GM21360 (cell line): Measurements from ENCODE around the gene FLRT1.

Experiments used
- ATAC-seq: cut with Tn5 transposase; IDR thresholded peaks from one replicate; pipeline ENCODE4 v1.9.1; 2021; ENCODE audit warnings: mild to moderate bottlenecking, moderate library complexity; ENCODE audit not compliant: unreplicated experiment

The FLRT1 gene, protein sequence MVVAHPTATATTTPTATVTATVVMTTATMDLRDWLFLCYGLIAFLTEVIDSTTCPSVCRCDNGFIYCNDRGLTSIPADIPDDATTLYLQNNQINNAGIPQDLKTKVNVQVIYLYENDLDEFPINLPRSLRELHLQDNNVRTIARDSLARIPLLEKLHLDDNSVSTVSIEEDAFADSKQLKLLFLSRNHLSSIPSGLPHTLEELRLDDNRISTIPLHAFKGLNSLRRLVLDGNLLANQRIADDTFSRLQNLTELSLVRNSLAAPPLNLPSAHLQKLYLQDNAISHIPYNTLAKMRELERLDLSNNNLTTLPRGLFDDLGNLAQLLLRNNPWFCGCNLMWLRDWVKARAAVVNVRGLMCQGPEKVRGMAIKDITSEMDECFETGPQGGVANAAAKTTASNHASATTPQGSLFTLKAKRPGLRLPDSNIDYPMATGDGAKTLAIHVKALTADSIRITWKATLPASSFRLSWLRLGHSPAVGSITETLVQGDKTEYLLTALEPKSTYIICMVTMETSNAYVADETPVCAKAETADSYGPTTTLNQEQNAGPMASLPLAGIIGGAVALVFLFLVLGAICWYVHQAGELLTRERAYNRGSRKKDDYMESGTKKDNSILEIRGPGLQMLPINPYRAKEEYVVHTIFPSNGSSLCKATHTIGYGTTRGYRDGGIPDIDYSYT

DNA sequence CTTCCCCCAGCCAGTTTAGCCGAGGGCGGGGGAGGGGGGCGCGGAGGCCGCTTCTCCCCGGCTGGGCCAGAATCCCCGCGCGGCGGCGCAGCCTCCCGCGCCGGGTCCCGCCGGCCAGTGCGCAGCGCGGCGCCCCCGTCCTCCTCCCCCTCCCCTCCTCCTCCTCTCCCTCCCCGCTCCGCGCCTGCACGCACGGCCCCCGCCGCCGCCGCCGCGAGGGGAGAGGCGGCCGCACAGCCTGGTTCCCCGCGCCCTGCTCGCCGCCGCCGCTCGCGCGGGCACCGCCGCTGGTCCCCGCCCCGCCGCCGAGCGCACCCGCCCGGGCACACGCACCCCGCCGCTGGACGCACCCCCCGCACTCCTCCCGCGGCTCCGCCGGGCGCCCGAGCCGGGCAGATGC lies at the start of gene FLRT1:
Gene FLRT1, plus strand, starts transcription at position 356 of the 400 bp plus-strand sequence. CDS start 80,337 bp downstream, outside the sequence.
- no peak for ATAC-seq

DNA sequence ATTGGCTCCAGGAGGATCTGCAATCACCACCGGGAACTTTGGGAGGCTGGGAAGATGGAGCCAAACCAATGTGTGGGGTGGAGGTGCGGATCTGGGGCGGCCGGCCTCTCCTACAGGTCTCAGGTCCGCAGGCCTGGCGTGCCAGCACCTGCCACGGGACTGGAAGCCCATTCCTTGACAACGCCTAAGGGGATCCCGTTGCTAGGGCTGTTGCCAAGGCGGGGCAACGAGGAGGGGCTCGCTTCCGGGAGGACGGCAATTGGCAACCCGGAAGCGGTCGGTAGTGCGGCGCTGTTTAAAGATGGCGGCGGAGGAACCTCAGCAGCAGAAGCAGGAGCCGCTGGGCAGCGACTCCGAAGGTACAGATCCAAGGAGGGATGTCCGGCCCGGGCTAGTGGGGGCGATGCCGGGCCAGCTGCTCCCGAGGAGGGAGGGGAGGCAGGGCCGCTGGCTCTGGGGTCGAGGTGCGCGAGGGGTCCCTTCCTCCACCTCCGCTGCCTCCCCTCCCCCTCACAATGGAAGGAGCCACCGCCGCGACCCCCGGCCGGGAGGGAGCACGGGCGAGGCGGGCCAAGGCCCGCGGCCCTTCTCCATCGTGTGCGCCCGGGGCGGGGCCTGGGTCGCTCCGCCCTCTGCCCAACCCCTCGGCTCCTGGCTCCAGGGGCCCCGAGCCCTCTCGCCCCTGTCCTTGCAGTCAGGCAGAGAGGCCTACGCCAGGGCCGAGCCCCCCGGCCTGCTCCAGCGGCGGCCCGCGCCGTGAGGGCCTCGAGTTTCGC lies 49.4 kb upstream of the FLRT1 start, which contains the start of gene OTUB1:
Gene OTUB1, plus strand, starts transcription at position 283 of the 776 bp plus-strand sequence. Its CDS starts 19 bp downstream, at position 302.
- peak; percentile 70 for ATAC-seq

DNA sequence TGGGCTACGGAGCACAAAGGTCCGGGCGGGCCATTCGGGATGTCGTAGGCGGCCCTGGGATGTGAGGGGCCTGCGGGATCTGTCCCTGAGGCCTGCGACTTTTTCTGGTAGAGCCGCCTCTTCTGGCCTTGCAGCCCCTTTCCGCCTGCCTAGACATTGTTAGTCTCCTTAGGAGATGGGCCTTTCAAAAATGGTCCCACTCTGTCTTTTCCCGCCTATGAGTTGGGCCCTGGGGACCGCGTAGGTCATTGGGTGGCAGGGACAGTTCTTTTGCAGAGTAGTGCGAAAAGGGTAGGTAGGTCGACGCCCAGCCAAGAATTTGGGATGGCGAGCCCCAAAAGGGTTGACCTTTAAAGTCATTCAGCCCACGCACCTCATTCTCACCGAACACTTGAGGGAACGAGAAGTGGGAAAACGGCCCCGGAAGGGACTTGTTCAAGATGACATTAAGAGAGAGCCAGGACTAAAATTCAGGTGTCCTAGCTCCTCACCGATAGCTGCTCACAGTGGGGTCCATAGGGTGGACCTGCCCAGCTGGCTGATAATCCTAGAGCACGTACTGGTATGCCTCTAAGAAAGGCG lies 48.7 kb upstream of the FLRT1 start:
- no peak for ATAC-seq

DNA sequence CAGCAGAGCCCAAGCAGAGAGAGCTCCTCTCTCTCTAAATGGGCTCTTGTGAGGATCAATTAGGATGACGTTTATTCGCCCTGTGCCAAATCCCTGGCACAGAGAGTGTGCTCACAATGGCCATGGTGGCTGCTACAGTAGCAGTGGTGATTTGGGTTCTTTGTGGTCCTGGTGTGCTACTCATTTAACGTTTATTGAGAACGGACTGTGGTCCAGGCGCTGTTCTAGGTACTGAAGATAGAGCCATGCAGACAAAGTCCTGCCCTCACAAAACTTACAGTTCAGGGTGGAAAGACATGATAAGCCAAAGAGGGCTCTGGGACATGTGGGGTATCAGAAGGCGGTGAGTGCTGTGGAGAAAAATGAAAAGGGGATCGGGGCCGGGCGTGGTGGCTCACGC lies 44.2 kb upstream of the FLRT1 start:
- no peak for ATAC-seq

DNA sequence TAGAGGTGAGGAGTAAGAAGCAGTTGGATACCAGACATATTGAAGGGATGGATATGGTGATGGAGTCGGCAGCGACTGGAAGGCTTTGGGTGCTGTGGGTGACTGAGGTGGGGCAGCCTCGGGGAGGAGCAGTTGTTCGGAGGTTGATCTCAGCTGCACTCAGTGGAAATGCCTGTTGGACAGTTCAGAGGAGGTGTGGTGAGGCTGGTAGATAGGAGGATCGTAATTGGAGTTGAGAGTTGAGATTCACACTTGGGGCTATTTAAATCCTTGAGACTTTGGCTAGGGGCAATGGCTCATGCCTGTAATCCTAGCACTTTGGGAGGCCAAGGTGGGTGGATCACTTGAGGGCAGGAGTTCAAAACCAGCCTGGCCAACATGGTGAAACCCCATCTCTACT lies 42.6 kb upstream of the FLRT1 start:
- ATAC-seq = no peak

DNA sequence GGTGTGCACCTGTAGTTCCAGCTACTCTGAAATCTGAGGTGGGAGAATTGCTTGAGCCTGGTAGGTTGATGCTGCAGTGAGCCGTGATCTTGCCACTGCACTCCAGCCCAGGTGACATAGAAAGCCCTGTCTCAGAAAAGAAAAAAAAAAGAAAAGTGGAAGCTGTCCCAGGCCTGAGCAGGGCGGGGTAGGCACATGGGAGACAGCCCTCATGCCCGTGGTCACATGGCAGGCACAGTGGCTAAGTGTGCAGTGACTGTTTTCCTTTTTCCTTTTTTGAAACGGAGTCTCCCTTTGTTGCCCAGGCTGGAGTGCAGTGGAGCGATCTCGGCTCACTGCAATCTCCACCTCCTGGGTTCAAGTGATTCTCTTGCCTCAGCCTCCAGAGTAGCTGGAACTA lies 41.7 kb upstream of the FLRT1 start:
- no peak for ATAC-seq

DNA sequence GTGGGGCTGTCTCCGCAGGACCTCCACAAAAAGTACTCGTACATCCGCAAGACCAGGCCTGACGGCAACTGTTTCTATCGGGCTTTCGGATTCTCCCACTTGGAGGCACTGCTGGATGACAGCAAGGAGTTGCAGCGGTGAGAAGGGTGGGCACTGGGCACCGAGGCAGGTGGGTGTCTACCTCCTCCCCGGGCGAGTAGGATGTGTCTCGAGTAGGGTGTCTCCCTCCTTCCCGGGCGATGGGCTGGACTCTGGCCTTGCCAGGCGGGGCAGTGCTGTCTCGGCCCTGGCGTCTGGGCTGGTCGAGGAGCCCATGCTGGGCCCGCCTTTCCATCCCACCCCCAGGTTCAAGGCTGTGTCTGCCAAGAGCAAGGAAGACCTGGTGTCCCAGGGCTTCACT lies 39.2 kb upstream of the FLRT1 start:
- ATAC-seq = no peak

DNA sequence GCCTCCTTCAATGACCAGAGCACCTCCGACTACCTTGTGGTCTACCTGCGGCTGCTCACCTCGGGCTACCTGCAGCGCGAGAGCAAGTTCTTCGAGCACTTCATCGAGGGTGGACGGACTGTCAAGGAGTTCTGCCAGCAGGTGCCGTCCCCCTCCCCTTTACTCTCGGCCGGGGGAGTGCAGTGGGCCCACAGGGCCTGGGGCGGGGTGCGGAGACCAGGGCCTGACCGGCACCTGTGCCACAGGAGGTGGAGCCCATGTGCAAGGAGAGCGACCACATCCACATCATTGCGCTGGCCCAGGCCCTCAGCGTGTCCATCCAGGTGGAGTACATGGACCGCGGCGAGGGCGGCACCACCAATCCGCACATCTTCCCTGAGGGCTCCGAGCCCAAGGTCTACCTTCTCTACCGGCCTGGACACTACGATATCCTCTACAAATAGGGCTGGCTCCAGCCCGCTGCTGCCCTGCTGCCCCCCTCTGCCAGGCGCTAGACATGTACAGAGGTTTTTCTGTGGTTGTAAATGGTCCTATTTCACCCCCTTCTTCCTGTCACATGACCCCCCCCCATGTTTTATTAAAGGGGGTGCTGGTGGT lies 38.5 kb upstream of the FLRT1 start:
- no peak for ATAC-seq

DNA sequence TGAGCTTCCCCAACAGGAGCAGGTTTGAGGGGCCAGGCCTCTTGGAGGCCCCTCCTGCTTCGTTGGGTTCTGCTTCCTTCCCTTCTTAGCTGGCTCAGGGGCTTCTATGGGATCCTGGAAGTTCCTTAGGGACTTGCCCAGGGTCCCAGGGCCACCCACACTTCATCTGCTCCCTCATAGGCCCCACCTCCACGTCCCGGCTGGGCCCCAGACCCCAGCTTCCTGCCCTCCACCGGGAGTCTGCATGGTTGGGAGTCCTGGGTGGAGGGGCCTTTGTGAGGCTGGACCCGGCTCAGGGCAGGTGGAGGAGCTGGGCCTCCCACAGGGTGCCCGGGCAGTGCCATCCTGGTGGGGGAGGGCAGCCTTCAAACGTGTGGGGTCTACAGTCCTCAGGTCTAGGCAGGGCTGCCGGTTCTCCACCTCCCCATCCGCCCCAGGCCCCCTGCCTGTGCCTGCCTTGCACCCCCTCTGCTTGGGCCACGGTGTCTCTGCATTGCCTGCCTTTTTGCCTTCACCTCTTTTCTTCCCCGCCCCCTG lies 37.9 kb upstream of the FLRT1 start:
- no peak for ATAC-seq

DNA sequence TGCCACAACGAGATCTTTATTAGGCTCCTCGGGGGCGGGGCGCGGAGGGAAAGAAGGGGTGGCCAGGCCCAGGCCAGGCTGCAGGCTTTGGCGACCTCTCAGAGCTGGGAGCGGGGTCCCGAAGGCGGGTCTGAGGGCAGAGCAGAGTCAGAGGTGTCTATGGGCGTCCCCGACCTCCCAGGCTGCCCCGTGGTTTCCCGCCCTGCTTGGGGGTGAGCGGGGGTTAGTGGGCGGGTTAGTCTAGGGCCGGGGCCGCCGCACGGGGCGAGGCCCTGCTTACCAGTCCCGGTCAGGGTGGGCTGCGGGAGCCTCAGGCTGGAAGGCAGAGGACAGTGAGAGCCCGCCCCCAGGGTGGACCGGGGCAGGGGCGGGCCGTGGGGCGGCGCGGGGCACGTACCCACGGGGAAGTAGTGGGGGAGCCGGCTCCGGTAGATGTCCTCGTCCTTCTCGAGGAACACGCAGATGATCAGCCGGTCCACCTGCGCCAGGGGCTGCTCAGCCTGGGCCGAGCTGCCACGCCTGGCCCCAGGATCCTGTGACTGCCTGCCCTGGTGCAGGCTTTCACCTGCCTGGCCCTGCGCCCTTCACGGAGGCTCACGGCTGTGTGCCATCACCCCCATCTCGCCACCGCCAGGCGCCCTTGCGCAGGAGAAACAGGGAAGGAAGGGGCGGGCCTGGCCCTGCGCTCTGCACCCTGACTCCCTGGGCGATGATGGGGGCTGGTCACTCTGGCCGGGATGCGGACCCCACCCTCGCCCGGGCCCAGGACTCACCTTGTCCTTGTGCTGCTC lies 37.0 kb upstream of the FLRT1 start:
- ATAC-seq = no peak

DNA sequence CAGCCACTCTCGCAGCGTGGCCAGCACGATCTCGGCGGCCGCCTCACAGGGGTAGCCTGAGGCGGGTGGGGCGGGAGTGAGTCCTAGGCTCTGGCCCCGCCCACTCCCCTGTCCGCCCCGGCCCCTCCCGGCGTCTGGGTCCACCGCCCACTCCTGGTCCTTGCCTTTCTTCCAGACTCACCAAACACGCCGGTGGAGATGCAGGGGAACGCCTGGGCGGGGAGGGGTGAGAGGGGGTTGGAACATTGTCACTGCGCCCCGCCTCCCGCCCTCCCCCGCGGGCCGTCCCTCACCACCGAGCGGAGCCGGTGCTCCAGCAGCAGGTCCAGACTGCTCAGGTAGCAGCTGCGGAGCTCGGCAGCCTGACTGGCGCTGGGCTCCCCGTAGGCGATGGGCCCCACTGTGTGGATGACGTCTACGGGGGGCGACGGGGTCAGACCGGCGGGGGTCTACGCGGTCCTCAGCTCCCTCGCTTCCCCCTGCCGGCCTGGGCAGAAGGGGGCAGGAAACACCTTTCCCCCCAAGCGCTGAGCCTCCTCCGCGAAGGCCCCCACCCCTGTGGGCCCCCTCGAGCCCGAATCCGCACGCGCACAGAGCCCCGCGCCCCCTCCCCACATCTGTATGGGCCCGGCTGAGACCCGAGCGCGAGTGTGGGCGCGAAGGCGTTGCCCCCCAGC lies 36.2 kb upstream of the FLRT1 start:
- ATAC-seq = no peak

DNA sequence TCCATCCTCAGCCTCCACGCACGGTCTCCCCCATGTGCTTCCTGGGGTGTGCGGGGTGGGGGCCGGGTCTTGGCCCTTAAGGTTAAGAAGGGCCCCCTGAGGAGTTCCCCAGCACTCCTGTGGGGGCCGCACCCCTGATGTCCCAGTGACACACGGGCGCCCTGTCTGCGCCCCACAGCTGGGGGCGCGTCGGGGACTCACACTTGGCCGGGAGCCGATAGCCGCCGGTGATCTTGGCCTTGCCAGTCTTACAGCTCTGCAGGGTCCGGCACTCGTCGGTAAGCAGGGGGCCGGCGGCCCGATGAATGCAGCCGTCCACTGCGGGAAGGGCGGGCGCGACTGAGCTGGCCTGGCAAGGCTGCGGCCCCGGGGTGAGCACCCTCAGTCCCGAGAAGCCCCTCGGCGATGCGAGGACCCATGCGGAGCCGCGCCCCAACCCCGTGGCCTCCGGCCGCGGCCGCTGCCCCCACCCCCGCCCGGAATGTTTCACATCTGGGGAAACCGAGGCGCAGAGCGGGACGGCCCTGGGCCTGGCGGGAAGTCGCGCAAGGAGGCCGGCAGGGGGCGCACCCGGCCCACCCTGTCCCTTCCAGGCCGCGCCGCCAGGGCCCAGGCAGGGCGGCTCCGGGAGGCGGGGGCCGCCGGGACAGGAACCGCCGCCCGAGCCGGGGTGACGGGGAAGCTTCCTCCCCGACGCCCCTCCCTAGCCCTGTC lies 35.5 kb upstream of the FLRT1 start:
- no peak for ATAC-seq

DNA sequence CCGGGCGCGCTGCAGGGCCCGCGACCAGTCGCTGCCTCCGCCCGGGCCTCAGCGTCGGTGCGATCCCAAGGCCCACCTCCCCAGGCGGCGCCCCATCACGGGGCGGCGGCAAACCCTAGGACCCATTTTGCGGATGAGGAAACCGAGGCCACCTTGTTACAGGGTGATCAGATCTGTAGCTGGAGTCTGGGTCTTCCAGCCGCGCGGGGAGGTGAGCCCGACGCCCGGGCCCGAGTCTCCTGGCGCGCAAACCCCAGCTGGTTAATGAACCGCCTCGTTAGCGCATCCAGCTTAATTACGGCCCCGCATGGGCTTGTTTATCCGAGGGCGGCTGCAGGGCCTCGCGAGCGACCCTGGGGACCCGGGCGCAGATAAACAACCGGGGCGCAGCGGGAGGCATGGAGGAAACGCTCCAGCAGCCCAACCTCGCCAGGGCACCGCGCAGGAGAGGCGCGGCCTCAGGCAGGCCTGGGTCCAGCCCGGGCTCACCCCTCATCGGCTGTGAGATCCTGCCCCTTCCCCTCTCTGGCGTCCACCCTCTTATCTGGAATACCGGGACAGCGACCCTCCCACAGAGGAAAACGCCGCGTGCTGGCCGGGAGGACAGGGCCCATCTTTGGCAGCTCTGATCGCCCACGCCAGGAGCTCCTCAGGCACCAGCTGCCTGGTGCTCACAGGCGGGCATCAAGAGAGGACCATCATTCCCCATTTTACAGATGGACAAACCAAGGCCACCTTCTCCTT lies 34.8 kb upstream of the FLRT1 start:
- ATAC-seq = no peak

DNA sequence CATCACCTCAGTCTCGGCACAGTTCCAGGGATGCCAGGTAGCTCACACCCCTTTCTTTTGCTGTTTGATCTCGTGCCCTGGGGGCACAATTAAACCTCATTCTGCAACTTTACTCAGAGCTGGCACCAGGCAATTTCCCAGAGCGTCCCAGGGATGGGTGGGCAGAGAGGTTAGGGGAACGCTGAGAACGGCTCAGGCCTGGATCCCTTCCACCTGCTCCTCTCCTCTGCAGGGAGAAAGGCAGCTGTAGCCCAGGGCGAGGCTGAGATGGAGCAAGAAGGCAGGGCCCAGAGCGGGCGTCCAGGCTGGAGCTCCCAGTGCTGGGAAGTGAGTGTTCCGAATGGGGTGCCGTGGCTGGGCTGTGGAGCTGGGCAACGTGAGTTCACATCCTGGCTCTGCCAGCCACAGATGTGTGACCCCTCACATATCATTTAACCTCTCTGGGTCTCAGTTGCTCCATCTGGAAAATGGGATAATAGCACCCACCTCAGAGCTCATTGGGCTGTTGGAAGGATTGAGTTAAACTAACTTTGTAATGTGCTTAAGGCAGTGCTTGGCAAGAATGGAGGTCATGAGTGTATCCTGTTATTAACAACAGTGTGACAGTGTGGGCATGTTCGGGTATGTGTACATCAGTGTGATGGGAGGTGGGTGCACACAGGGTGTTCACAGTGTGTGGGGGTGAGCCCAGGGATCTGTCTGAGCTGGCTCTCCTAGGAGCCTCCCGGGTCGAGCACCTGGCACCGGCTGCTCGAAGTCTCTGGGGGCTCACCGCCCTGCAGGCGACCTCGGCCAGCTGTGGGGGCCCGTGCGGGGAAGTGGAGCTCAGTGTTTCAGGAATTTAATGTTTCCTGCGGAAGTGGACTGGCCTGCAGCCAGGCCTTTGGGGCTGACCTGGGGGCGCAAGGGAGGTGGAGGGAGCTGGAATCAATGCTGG lies 34.0 kb upstream of the FLRT1 start:
- ATAC-seq = no peak

DNA sequence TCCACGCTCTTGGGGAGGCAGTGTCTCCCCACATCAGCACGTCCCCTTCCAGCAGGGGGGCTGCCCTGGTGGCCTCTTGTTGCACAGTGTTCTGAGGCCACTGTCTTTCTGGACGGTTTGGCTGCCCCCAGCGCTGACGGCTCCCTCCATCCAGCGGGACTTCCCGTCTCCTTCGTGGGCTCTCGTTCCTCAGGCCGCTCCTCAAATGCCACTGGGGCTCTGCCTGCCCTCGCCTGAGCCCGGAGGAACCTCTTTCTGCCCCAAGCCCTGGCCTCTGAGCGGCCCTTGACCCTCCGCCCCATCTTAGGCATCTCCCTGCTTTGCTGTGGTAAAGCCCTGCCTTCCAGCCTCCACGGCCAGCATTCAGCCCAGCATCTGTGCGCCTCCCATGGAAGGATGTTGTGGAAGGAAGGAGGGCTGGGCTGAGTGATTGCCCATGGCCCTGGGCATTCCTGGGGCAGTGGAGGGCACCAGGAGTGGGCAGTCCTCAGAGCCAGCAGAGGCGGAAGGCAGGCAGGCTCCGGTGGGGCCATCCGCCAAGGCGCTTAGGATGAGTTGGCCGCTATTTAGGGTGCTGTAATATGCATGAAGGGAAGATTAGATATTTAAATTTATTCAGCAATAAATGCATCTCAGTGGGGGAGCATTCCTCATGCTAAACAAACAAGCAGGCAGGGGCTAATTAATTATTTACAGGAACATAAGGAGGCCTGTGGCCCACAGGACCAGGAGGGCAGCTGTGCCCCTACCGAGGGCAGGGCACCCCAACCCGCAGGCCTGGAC lies 31.7 kb upstream of the FLRT1 start:
- no peak for ATAC-seq

DNA sequence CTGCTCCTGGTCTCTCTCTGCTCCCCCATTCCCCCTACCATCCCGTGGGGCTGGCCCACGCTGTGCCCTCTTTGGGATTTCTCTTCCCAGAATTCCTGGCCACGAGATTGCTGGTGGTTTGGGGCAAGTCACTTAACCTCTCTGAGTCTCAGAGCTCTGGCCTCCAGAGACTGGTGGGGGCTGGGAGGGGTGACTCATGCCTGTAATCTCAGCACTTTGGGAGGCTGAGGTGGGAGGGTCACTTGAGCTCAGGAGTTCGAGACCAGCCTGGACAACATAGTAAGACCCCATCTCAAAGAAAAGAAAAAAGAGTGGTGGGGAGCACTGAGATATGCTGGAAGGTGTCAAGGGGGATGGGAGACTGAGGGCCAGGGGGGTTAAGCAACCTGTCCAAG lies 31.1 kb upstream of the FLRT1 start:
- ATAC-seq = no peak
